ENCODE results near the gene ZNF740. TPM values are rescaled to one million over a fixed set of nuclear protein-coding genes. Genes with fewer than 3 reads are reported as not detected.

Gene ZNF740
- total RNA-seq, 1 experiment from 2014 or later, result 41.2 TPM

DNA sequence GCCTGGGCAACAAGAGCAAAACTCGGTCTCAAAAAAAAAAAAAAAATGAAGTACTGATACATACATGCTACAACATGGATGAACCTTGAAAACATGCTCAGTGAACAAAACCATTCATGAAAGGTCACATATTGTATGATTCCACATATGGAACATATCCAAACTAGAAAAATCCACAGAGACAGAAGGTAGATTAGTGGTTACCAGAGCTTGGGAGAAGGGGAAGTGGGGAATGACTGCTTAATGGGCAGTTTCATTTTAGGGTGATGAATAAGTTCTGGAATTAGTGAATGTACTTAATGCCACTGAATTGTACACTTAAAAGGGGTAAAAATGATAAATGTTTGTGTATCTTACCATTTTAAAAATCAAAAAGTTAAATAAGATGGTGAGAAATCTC lies 23.8 kb downstream of the ZNF740 start:
- Histone ChIP-seq H4K5ac (ENCODE audit: insufficient read length, low read depth, low read length) (no peak overlapping the region), H2BK120ac (ENCODE audit: low read depth, low read length, poor library complexity, severe bottlenecking) (no peak overlapping the region), H3K27me3 (ENCODE audit: insufficient read depth, low read length) (no peaks in the 10 kb centered on the region), H2BK5ac (ENCODE audit: insufficient read length, low read length) (no peak overlapping the region), H3K14ac (ENCODE audit: insufficient read depth, low read length) (no peak overlapping the region), H3K27ac (ENCODE audit: insufficient read length, low read depth, low read length) (no peak overlapping the region), H3K79me1 (ENCODE audit: insufficient read depth, low read depth, low read length, poor library complexity, severe bottlenecking) (no peaks in the 10 kb centered on the region), H2BK12ac (ENCODE audit: insufficient read length, low read depth, low read length) (no peak overlapping the region), H3K4me2 (ENCODE audit: insufficient read depth, insufficient read length, low read length) (no peak overlapping the region), H2AFZ (ENCODE audit: low read length) (no peak overlapping the region), H3K4ac (ENCODE audit: low read depth, low read length) (no peak overlapping the region), H4K8ac (replicated peaks; ENCODE audit: insufficient read length, low read depth, low read length) (no peak overlapping the region), H3K23me2 (ENCODE audit: insufficient read length, low read depth, low read length, poor library complexity, severe bottlenecking) (no peaks in the 10 kb centered on the region), H4K91ac (ENCODE audit: insufficient read length, low read depth, low read length) (no peak overlapping the region), H4K20me1 (ENCODE audit: control insufficient read depth, insufficient read depth, insufficient read length) (no peaks in the 10 kb centered on the region), H3K56ac (ENCODE audit: insufficient read length, low read depth, low read length) (no peak overlapping the region), H3K18ac (ENCODE audit: insufficient read length, low read depth, low read length) (no peak overlapping the region), H2BK20ac (ENCODE audit: low read depth, low read length, poor library complexity, severe bottlenecking) (no peak overlapping the region), H2BK15ac (ENCODE audit: low read depth, low read length) (no peak overlapping the region), H3K9me3 (ENCODE audit: control insufficient read depth, low read depth, low read length) (no peaks in the 10 kb centered on the region), H3K9ac (ENCODE audit: extremely low read depth, insufficient read length, low read length) (no peak overlapping the region), H2AK5ac (ENCODE audit: insufficient read length, low read length) (no peak overlapping the region), H3K4me1 (ENCODE audit: insufficient read depth, low read length) (no peaks in the 10 kb centered on the region), H3T11ph (ENCODE audit: low read length) (no peak overlapping the region), H3K79me2 (ENCODE audit: insufficient read depth, low read length) (no peaks in the 10 kb centered on the region), H3K23ac (ENCODE audit: insufficient read length, low read depth, low read length) (no peak overlapping the region)
- WGBS (ENCODE audit: extremely low coverage, insufficient read length, low lambda C conversion rate), result no CpG with 5 or more reads among the region's 1 CpG
- DNase-seq, result no peak
- Mint-ChIP-seq H3K27me3 (ENCODE audit: low read depth) (peaks cover 49% of the 10 kb centered on the region), H3K9me3 (no peaks in the 10 kb centered on the region), H3K27ac (no peak overlapping the region), H3K36me3 (ENCODE audit: insufficient read depth in 1 of 3, low read depth in 3 of 3) (peaks cover 0 to 4% (median 0%) of the 10 kb centered on the region in 3 experiments; a peak in 2 of 7 replicates), H3K4me1 (peaks cover 10 to 15% of the 10 kb centered on the region in 2 experiments), H3K4me3 (no peak overlapping the region)
- TF ChIP-seq, protein P1, sequence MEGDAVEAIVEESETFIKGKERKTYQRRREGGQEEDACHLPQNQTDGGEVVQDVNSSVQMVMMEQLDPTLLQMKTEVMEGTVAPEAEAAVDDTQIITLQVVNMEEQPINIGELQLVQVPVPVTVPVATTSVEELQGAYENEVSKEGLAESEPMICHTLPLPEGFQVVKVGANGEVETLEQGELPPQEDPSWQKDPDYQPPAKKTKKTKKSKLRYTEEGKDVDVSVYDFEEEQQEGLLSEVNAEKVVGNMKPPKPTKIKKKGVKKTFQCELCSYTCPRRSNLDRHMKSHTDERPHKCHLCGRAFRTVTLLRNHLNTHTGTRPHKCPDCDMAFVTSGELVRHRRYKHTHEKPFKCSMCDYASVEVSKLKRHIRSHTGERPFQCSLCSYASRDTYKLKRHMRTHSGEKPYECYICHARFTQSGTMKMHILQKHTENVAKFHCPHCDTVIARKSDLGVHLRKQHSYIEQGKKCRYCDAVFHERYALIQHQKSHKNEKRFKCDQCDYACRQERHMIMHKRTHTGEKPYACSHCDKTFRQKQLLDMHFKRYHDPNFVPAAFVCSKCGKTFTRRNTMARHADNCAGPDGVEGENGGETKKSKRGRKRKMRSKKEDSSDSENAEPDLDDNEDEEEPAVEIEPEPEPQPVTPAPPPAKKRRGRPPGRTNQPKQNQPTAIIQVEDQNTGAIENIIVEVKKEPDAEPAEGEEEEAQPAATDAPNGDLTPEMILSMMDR (conservative IDR thresholded peaks at IDR 0.05), result no peak
